ENCODE measurements around the gene NOVA1. TPM values are rescaled to one million over a fixed set of nuclear protein-coding genes. Genes with fewer than 3 reads are reported as not detected.

Gene NOVA1
- polyA plus RNA-seq, 1 donor from 2014 or later, result 121 TPM

- Histone ChIP-seq H4K20me1 (ENCODE audit: insufficient read depth) (no peaks in the 10 kb centered on the region), H3K36me3 (ENCODE audit: insufficient read depth, low read length) (peaks cover 11% of the 10 kb centered on the region), H3K27me3 (ENCODE audit: insufficient read depth, low read depth, low read length) (no peaks in the 10 kb centered on the region), H2AFZ (ENCODE audit: low read depth, low read length) (no peak overlapping the region), H3K9ac (ENCODE audit: low read length) (no peak overlapping the region), H3K9me2 (ENCODE audit: insufficient read depth, low read length) (no peaks in the 10 kb centered on the region), H3K79me2 (replicated peaks; ENCODE audit: insufficient read depth, low read length) (peaks cover 15% of the 10 kb centered on the region), H3K9me3 (ENCODE audit: low read length) (no peaks in the 10 kb centered on the region), H3K4me3 (ENCODE audit: low read length) (no peak overlapping the region), H3K27ac (ENCODE audit: low read length) (no peak overlapping the region), H3F3A (ENCODE audit: insufficient read depth, low read length, poor library complexity, severe bottlenecking) (no peaks in the 10 kb centered on the region), H3K4me2 (ENCODE audit: low read length) (no peak overlapping the region)
- TF ChIP-seq CTCF (IDR thresholded peaks at IDR 0.05; ENCODE audit: poor library complexity, severe bottlenecking), result no peak
- TF ChIP-seq REST (IDR thresholded peaks at IDR 0.05; ENCODE audit: borderline replicate concordance), result no peak
- TF ChIP-seq TAF1 (IDR thresholded peaks at IDR 0.05; ENCODE audit: low read depth), result no peak
- TF ChIP-seq SMC3 (conservative IDR thresholded peaks at IDR 0.05; ENCODE audit: poor library complexity), result no peak
- TF ChIP-seq EP300 (conservative IDR thresholded peaks at IDR 0.05; ENCODE audit: poor library complexity, severe bottlenecking), result no peak
- no peak for TF ChIP-seq RAD21 (conservative IDR thresholded peaks at IDR 0.05)
- no peak for TF ChIP-seq EZH2 (IDR thresholded peaks at IDR 0.05; ENCODE audit: borderline replicate concordance, insufficient read depth, low read length, poor library complexity, severe bottlenecking)
- TF ChIP-seq POLR2AphosphoS5 (IDR thresholded peaks at IDR 0.05), result no peak
- no peak for TF ChIP-seq MXI1 (conservative IDR thresholded peaks at IDR 0.05; ENCODE audit: poor library complexity, severe bottlenecking)
These were observed 49.4 kb downstream of the NOVA1 start for GRCh38 chr14:26548406-26548805.

- no peak overlapping the region for H3K4me2 ChIP-seq (ENCODE audit: low read length)
- peak overlapping the region; percentile 7 for H3K27ac ChIP-seq (ENCODE audit: low read length)
- H3K36me3 ChIP-seq (ENCODE audit: insufficient read depth, low read length), result peaks cover 7% of the 10 kb centered on the region
- H3K27me3 ChIP-seq (ENCODE audit: insufficient read depth, low read depth, low read length), result no peaks in the 10 kb centered on the region
- H2AFZ ChIP-seq (ENCODE audit: low read depth, low read length), result no peak overlapping the region
- H3K9me3 ChIP-seq (ENCODE audit: low read length), result no peaks in the 10 kb centered on the region
- H3K9ac ChIP-seq (ENCODE audit: low read length), result no peak overlapping the region
- peaks cover 3% of the 10 kb centered on the region for H3F3A ChIP-seq (ENCODE audit: insufficient read depth, low read length, poor library complexity, severe bottlenecking)
- H3K9me2 ChIP-seq (ENCODE audit: insufficient read depth, low read length), result no peaks in the 10 kb centered on the region
- H3K79me2 ChIP-seq (replicated peaks; ENCODE audit: insufficient read depth, low read length), result peaks cover 18% of the 10 kb centered on the region
- TF ChIP-seq SMC3 (conservative IDR thresholded peaks at IDR 0.05; ENCODE audit: poor library complexity), result no peak
- no peak for TF ChIP-seq POLR2AphosphoS5 (IDR thresholded peaks at IDR 0.05)
- TF ChIP-seq RAD21 (conservative IDR thresholded peaks at IDR 0.05), result no peak
- no peak for TF ChIP-seq EP300 (conservative IDR thresholded peaks at IDR 0.05; ENCODE audit: poor library complexity, severe bottlenecking)
- TF ChIP-seq REST (IDR thresholded peaks at IDR 0.05; ENCODE audit: borderline replicate concordance), result no peak
- no peak for TF ChIP-seq CTCF (IDR thresholded peaks at IDR 0.05; ENCODE audit: poor library complexity, severe bottlenecking)
- no peak for TF ChIP-seq MXI1 (conservative IDR thresholded peaks at IDR 0.05; ENCODE audit: poor library complexity, severe bottlenecking)
- no peak for TF ChIP-seq EZH2 (IDR thresholded peaks at IDR 0.05; ENCODE audit: borderline replicate concordance, insufficient read depth, low read length, poor library complexity, severe bottlenecking)
- TF ChIP-seq TAF1 (IDR thresholded peaks at IDR 0.05; ENCODE audit: low read depth), result no peak
- H3K4me3 ChIP-seq (ENCODE audit: low read length), result no peak overlapping the region
- no peaks in the 10 kb centered on the region for H4K20me1 ChIP-seq (ENCODE audit: insufficient read depth)
These were observed 59.7 kb downstream of the NOVA1 start for GRCh38 chr14:26538176-26538575.

Data from neural cell (in vitro differentiated cells).